ENCODE results near the gene FAM174B. TPM values are rescaled to one million over a fixed set of nuclear protein-coding genes. Genes with fewer than 3 reads are reported as not detected.

FAM174B gene
- total RNA-seq, 1 donor from 2014 or later = 11.0 TPM

- no peak for DNase-seq (ENCODE audit: extremely low spot score, unreplicated experiment)
- TF ChIP-seq CTCF (IDR thresholded peaks at IDR 0.05) = no peak
- Mint-ChIP-seq H3K27ac (ENCODE audit: unreplicated experiment) (peak overlapping the region; percentile 89), H3K4me1 (ENCODE audit: unreplicated experiment) (peaks cover 74% of the 10 kb centered on the region), H3K4me3 (ENCODE audit: unreplicated experiment) (no peak overlapping the region), H3K27me3 (ENCODE audit: unreplicated experiment) (no peaks in the 10 kb centered on the region), H3K36me3 (ENCODE audit: unreplicated experiment) (no peaks in the 10 kb centered on the region), H3K9me3 (ENCODE audit: unreplicated experiment) (no peaks in the 10 kb centered on the region)
Measured at GRCh38 chr15:92620991-92621390, 34.6 kb downstream of the FAM174B start.

- peak overlapping the region; percentile 89 for H3K27ac Mint-ChIP-seq (ENCODE audit: unreplicated experiment)
- no peaks in the 10 kb centered on the region for H3K36me3 Mint-ChIP-seq (ENCODE audit: unreplicated experiment)
- no peak for TF ChIP-seq CTCF (IDR thresholded peaks at IDR 0.05)
- H3K27me3 Mint-ChIP-seq (ENCODE audit: unreplicated experiment) = no peaks in the 10 kb centered on the region
- no peak for DNase-seq (ENCODE audit: extremely low spot score, unreplicated experiment)
- H3K9me3 Mint-ChIP-seq (ENCODE audit: unreplicated experiment) = no peaks in the 10 kb centered on the region
- H3K4me1 Mint-ChIP-seq (ENCODE audit: unreplicated experiment) = peaks cover 58% of the 10 kb centered on the region
- peak overlapping the region; percentile 22 for H3K4me3 Mint-ChIP-seq (ENCODE audit: unreplicated experiment)
Measured at GRCh38 chr15:92619145-92620101, 36.2 kb downstream of the FAM174B start.

- Mint-ChIP-seq H3K4me1 (ENCODE audit: unreplicated experiment) (peaks cover 47% of the 10 kb centered on the region), H3K27me3 (ENCODE audit: unreplicated experiment) (no peaks in the 10 kb centered on the region), H3K9me3 (ENCODE audit: unreplicated experiment) (no peaks in the 10 kb centered on the region), H3K4me3 (ENCODE audit: unreplicated experiment) (no peak overlapping the region), H3K27ac (ENCODE audit: unreplicated experiment) (peak overlapping the region; percentile 84), H3K36me3 (ENCODE audit: unreplicated experiment) (no peaks in the 10 kb centered on the region)
- TF ChIP-seq CTCF (IDR thresholded peaks at IDR 0.05) = no peak
- DNase-seq (ENCODE audit: extremely low spot score, unreplicated experiment) = no peak
Measured at GRCh38 chr15:92617549-92618520, 37.7 kb downstream of the FAM174B start.

GRCh38 chr15:92616621-92617548 lies 38.7 kb downstream of the FAM174B start:
- H3K9me3 Mint-ChIP-seq (ENCODE audit: unreplicated experiment) = no peaks in the 10 kb centered on the region
- H3K4me3 Mint-ChIP-seq (ENCODE audit: unreplicated experiment) = no peak overlapping the region
- peak overlapping the region; percentile 84 for H3K27ac Mint-ChIP-seq (ENCODE audit: unreplicated experiment)
- no peaks in the 10 kb centered on the region for H3K36me3 Mint-ChIP-seq (ENCODE audit: unreplicated experiment)
- TF ChIP-seq CTCF (IDR thresholded peaks at IDR 0.05) = no peak
- H3K27me3 Mint-ChIP-seq (ENCODE audit: unreplicated experiment) = no peaks in the 10 kb centered on the region
- H3K4me1 Mint-ChIP-seq (ENCODE audit: unreplicated experiment) = peaks cover 47% of the 10 kb centered on the region
- no peak for DNase-seq (ENCODE audit: extremely low spot score, unreplicated experiment)

All from osteocyte (in vitro differentiated cells).